ENCODE results near the gene NTSR1. TPM values are rescaled to one million over a fixed set of nuclear protein-coding genes. Genes with fewer than 3 reads are reported as not detected.

The NTSR1 gene
- total RNA-seq, 4 donors from 2014 or later, result 0.06 to 0.09 TPM; not detected in 2

- intact Hi-C loops (cut with DNase I), result no loop called here
- Histone ChIP-seq H3K27ac (no peak overlapping the region), H3K4me1 (peaks cover 0 to 27% (median 4%) of the 10 kb centered on the region in 3 donors), H3K36me3 (no peaks in the 10 kb centered on the region), H3K9me3 (no peaks in the 10 kb centered on the region), H3K27me3 (peaks cover 0 to 34% (median 0%) of the 10 kb centered on the region in 4 donors), H3K4me3 (no peak overlapping the region)
- WGBS, 2 donors, result 92 to 96% methylated on average over 5 to 10 of the region's 10 CpGs
- no peak for DNase-seq
- no peak for TF ChIP-seq CTCF (IDR thresholded peaks at IDR 0.05)
- TF ChIP-seq POLR2A (IDR thresholded peaks at IDR 0.05), result no peak
Observed at GRCh38 chr20:62669249-62669648, 39.4 kb upstream of the NTSR1 start.

GRCh38 chr20:62670156-62670555 is 38.5 kb upstream of the NTSR1 start:
- intact Hi-C loops (cut with DNase I), result no loop called here
- Histone ChIP-seq H3K4me3 (no peak overlapping the region), H3K36me3 (no peaks in the 10 kb centered on the region), H3K27me3 (peaks cover 0 to 41% (median 0%) of the 10 kb centered on the region in 4 donors), H3K9me3 (no peaks in the 10 kb centered on the region), H3K27ac (no peak overlapping the region), H3K4me1 (peaks cover 0 to 27% (median 4%) of the 10 kb centered on the region in 3 donors)
- 91 to 95% methylated on average over 6 to 7 of the region's 14 CpGs for WGBS, 2 donors
- no peak for DNase-seq
- TF ChIP-seq POLR2A (IDR thresholded peaks at IDR 0.05) (no peak), CTCF (IDR thresholded peaks at IDR 0.05) (no peak)

GRCh38 chr20:62670998-62671397 is 37.6 kb upstream of the NTSR1 start:
- Histone ChIP-seq H3K9me3 (no peaks in the 10 kb centered on the region), H3K4me3 (no peak overlapping the region), H3K27ac (no peak overlapping the region), H3K4me1 (peaks cover 0 to 27% (median 4%) of the 10 kb centered on the region in 3 donors), H3K27me3 (peaks cover 0 to 42% (median 0%) of the 10 kb centered on the region in 4 donors), H3K36me3 (no peaks in the 10 kb centered on the region)
- intact Hi-C loops (cut with DNase I), result no loop called here
- TF ChIP-seq POLR2A (IDR thresholded peaks at IDR 0.05) (no peak), CTCF (IDR thresholded peaks at IDR 0.05) (no peak)
- no peak for DNase-seq
- 94 to 100% methylated on average over 5 to 17 of the region's 17 CpGs for WGBS, 2 donors

- Histone ChIP-seq H3K4me3 (no peak overlapping the region), H3K36me3 (no peaks in the 10 kb centered on the region), H3K27me3 (peaks cover 0 to 45% (median 0%) of the 10 kb centered on the region in 4 donors), H3K27ac (no peak overlapping the region), H3K4me1 (peaks cover 0 to 20% (median 4%) of the 10 kb centered on the region in 3 donors), H3K9me3 (no peaks in the 10 kb centered on the region)
- WGBS, 2 donors, result 61 to 73% methylated on average over 13 to 15 of the region's 15 CpGs
- intact Hi-C loops (cut with DNase I), result no loop called here
- no peak for DNase-seq
- TF ChIP-seq CTCF (IDR thresholded peaks at IDR 0.05), result no peak
- TF ChIP-seq POLR2A (IDR thresholded peaks at IDR 0.05), result no peak
Observed at GRCh38 chr20:62671765-62672164, 36.9 kb upstream of the NTSR1 start.

GRCh38 chr20:62674370-62674769 is 34.3 kb upstream of the NTSR1 start:
- DNase-seq, result no peak
- Histone ChIP-seq H3K36me3 (no peaks in the 10 kb centered on the region), H3K27me3 (peaks cover 0 to 57% (median 0%) of the 10 kb centered on the region in 4 donors), H3K9me3 (no peaks in the 10 kb centered on the region), H3K4me1 (no peaks in the 10 kb centered on the region), H3K27ac (no peak overlapping the region), H3K4me3 (no peak overlapping the region)
- WGBS, 2 donors, result 80 to 84% methylated on average over 5 to 10 of the region's 11 CpGs
- intact Hi-C loops (cut with DNase I), result no loop called here
- no peak for TF ChIP-seq CTCF (IDR thresholded peaks at IDR 0.05)
- no peak for TF ChIP-seq POLR2A (IDR thresholded peaks at IDR 0.05)
